HepG2 (cell line): Measurements from ENCODE around the gene BUB1. TPM values are rescaled to one million over a fixed set of nuclear protein-coding genes. Genes with fewer than 3 reads are reported as not detected.

ENCODE experiments used
- ATAC-seq: fragments of 200-7000 bp; cut with Tn5 transposase; 3 replicates; pipeline ENCODE4 v1.9.1; 2020; ENCODE audit warnings: mild to moderate bottlenecking, moderate library complexity
- BruUV-seq: library from RNA; stranded (reverse); fragments of 400-500 nt; replicated peaks from 2 replicates; lab custom pipeline; 2021; lab: Mats Ljungman, UMichigan
- CTCF ChIA-PET: fragments of 300-600 bp; formaldehyde crosslinking; extraction: SDS; loops from one replicate; lab custom pipeline; 2021; ENCODE audit warnings: low total read pairs, inconsistent platforms, low intra/inter-chr PET ratio; lab: Yijun Ruan, JAX
- POLR2A ChIA-PET: fragments of 350-600 bp; sonication (Branson Sonifier 250); formaldehyde crosslinking; loops from one replicate; lab custom pipeline; 2020; ENCODE audit warnings: antibody characterized with exemption, inconsistent platforms; lab: Yijun Ruan, JAX
- DNase-seq: peaks from one replicate; pipeline ENCODE4 v3.0.0-alpha.2; 2015; ENCODE audit warnings: low spot score
- FAIRE-seq: peaks from 3 replicates; lab custom pipeline; 2011; peaks lifted over from hg19 to GRCh38; lab: Jason Lieb, UNC
- H2AFZ ChIP-seq: one replicate; pipeline ENCODE4 v1.6.1; 2011; ENCODE audit warnings: low read length, inconsistent platforms
- H3K27ac ChIP-seq: fragments of 300-600 bp; 3 replicates; pipeline ENCODE4 v1.8.0; 2011; ENCODE audit warnings: mixed run types, mild to moderate bottlenecking, mixed read lengths, low read length, inconsistent platforms; ENCODE audit not compliant: insufficient read depth; ENCODE audit errors: extremely low read length
- H3K27me3 ChIP-seq, 2 experiments: fragments of 200-600 bp in 1 of 2; 2 replicates in 1 of 2; 3 replicates in 1 of 2; pipeline versions ENCODE4 v1.6.0 to v1.8.0; 2011; ENCODE audit warnings: low read length in 2 of 2, mild to moderate bottlenecking in 2 of 2, moderate library complexity in 2 of 2, inconsistent platforms in 1 of 2; ENCODE audit not compliant: insufficient read depth in 2 of 2, control insufficient read depth in 1 of 2
- H3K36me3 ChIP-seq, 2 experiments: fragments of 200-600 bp in 1 of 2; replicated peaks in 1 of 2; 2 replicates in 1 of 2; 3 replicates in 1 of 2; pipeline versions ENCODE4 v1.5.1 to v1.8.0; 2011; ENCODE audit warnings: low read length in 2 of 2, inconsistent platforms in 1 of 2; ENCODE audit not compliant: insufficient read depth in 2 of 2, control insufficient read depth in 1 of 2
- H3K4me1 ChIP-seq: 2 replicates; pipeline ENCODE4 v1.5.1; 2012; ENCODE audit warnings: low read length, inconsistent platforms; ENCODE audit not compliant: insufficient read depth
- H3K4me2 ChIP-seq: 2 replicates; pipeline ENCODE4 v1.6.0; 2011; ENCODE audit warnings: low read depth, low read length, inconsistent platforms
- H3K4me3 ChIP-seq, 3 experiments: fragments of 200-600 bp in 1 of 3; sonication (generic), shearing (Covaris generic) in 1 of 3; replicated peaks in 1 of 3; 2 replicates each; pipeline ENCODE4 v1.5.1; 2011 to 2016; ENCODE audit warnings: low read length in 3 of 3, inconsistent platforms in 2 of 3, low read depth in 2 of 3, mild to moderate bottlenecking in 2 of 3, control low read depth in 1 of 3, mixed read lengths in 1 of 3; ENCODE audit not compliant: insufficient read depth in 1 of 3
- H3K79me2 ChIP-seq: one replicate; pipeline ENCODE4 v1.6.1; 2011; ENCODE audit warnings: low read length, inconsistent platforms; ENCODE audit not compliant: insufficient read depth
- H3K9ac ChIP-seq: 2 replicates; pipeline ENCODE4 v1.6.0; 2011; ENCODE audit warnings: mild to moderate bottlenecking, low read depth, low read length, inconsistent platforms; ENCODE audit not compliant: insufficient read depth
- H3K9me3 ChIP-seq: 2 replicates; pipeline ENCODE4 v1.5.1; 2012; ENCODE audit warnings: mild to moderate bottlenecking, low read length
- H4K20me1 ChIP-seq: 2 replicates; pipeline ENCODE4 v1.6.0; 2011; ENCODE audit warnings: inconsistent platforms, mild to moderate bottlenecking, low read length, moderate library complexity; ENCODE audit not compliant: insufficient read depth
- CEBPB ChIP-seq: IDR thresholded peaks from 2 replicates; pipeline ENCODE4 v1.6.1; 2011; ENCODE audit warnings: low read depth, low read length, improper control_type of control experiment, borderline replicate concordance
- EP300 ChIP-seq, 3 experiments: sonication (generic) in 1 of 3; formaldehyde crosslinking in 1 of 3; IDR thresholded peaks; 2 replicates each; pipeline versions ENCODE4 v1.5.1 to v1.6.1; 2011 to 2020; ENCODE audit warnings: low read depth in 2 of 3, low read length in 2 of 3, borderline replicate concordance in 1 of 3, improper control_type of control experiment in 1 of 3, mild to moderate bottlenecking in 1 of 3, missing genetic modification reagents in 1 of 3, moderate library complexity in 1 of 3
- FOXK2 ChIP-seq: fragments of 450-650 bp; IDR thresholded peaks from 2 replicates; pipeline ENCODE4 v1.6.1; 2016
- JUNB ChIP-seq: sonication (generic); formaldehyde crosslinking; IDR thresholded peaks from 2 replicates; pipeline ENCODE4 v1.8.0; 2022; ENCODE audit warnings: missing genetic modification reagents, mild to moderate bottlenecking, borderline replicate concordance
- MAFK ChIP-seq, 2 experiments: IDR thresholded peaks in 1 of 2; conservative IDR thresholded peaks in 1 of 2; 2 replicates each; pipeline ENCODE4 v1.6.1; 2011; ENCODE audit warnings: improper control_type of control experiment in 2 of 2, low read length in 2 of 2
- NR2F6 ChIP-seq, 2 experiments: IDR thresholded peaks; 2 replicates each; pipeline ENCODE4 v1.6.1; 2016; ENCODE audit warnings: antibody characterized with exemption in 1 of 2, mild to moderate bottlenecking in 1 of 2
- RXRA ChIP-seq: sonication (generic); formaldehyde crosslinking; IDR thresholded peaks from 2 replicates; pipeline ENCODE4 v1.5.1; 2020; ENCODE audit warnings: missing genetic modification reagents
- SOX13 ChIP-seq, 3 experiments: fragments of 450-650 bp in 1 of 3; sonication (generic) in 1 of 3; formaldehyde crosslinking in 1 of 3; IDR thresholded peaks in 2 of 3; conservative IDR thresholded peaks in 1 of 3; 2 replicates each; pipeline versions ENCODE4 v1.5.0 to v1.6.1; 2016 to 2020; ENCODE audit warnings: antibody characterized with exemption in 1 of 3, mild to moderate bottlenecking in 1 of 3, missing compliant biosample characterization in 1 of 3, missing genetic modification reagents in 1 of 3, moderate library complexity in 1 of 3
- SOX5 ChIP-seq: IDR thresholded peaks from 2 replicates; pipeline ENCODE4 v1.6.1; 2016; ENCODE audit warnings: borderline replicate concordance
- TCF7 ChIP-seq: sonication (generic); IDR thresholded peaks from 2 replicates; pipeline ENCODE4 v1.6.1; 2016; ENCODE audit warnings: antibody characterized with exemption, low read depth
- TEAD3 ChIP-seq: optimal IDR thresholded peaks from 2 replicates; pipeline ENCODE3; 2016; ENCODE audit warnings: borderline replicate concordance
- ZFP90 ChIP-seq: sonication (generic); formaldehyde crosslinking; IDR thresholded peaks from 2 replicates; pipeline ENCODE4 v1.8.0; 2022; ENCODE audit warnings: missing genetic modification reagents, mild to moderate bottlenecking, inconsistent platforms, borderline replicate concordance
- ZNF263 ChIP-seq: sonication (generic); formaldehyde crosslinking; IDR thresholded peaks from 2 replicates; pipeline ENCODE4 v1.4.0; 2020; ENCODE audit warnings: missing genetic modification reagents
- ZNF33B ChIP-seq: sonication (generic); formaldehyde crosslinking; IDR thresholded peaks from 2 replicates; pipeline ENCODE4 v1.5.1; 2020; ENCODE audit warnings: mild to moderate bottlenecking, missing genetic modification reagents
- ZNF460 ChIP-seq: sonication (generic); formaldehyde crosslinking; IDR thresholded peaks from 2 replicates; pipeline ENCODE4 v1.5.1; 2020; ENCODE audit warnings: missing genetic modification reagents, mild to moderate bottlenecking, borderline replicate concordance
- WGBS: methylation state at CpG from one replicate; pipeline ENCODE4 v1.1.6; 2017; ENCODE audit warnings: low lambda C conversion rate; 5-methylcytosine and 5-hydroxymethylcytosine counted together
- in situ Hi-C: cut with HindIII; loops from 2 replicates; pipeline ENCODE4 v1.10.0; 2017; ENCODE audit warnings: low pct_unique_long_range_greater_than_20kb; ENCODE audit not compliant: extremely low pct_ligation_motif_present
- intact Hi-C: fragments of 100-400 bp; cut with micrococcal nuclease; formaldehyde crosslinking; loops from one replicate; pipeline ENCODE4 v1.10.0; 2022; ENCODE audit not compliant: unreplicated experiment
- polyA plus RNA-seq, 8 experiments: library from polyadenylated mRNA; depleted of rRNA in 3 of 8; stranded (reverse) in 7 of 8; unstranded in 1 of 8; fragments of >200 nt; fragmentation: Illumina TruSeq in 4 of 8; extraction: Trizol in 4 of 8; gene quantifications; 2 replicates each; pipeline versions ENCODE4 v1.2.1 to v1.2.3, GENCODE V29; 2011 to 2016; ENCODE audit warnings: low read depth in 4 of 8, missing spikeins in 1 of 8, mixed read lengths in 1 of 8; ENCODE audit not compliant: insufficient read depth in 1 of 8
- total RNA-seq, 5 experiments: library from RNA; depleted of rRNA; stranded (reverse); fragments of >200 nt; fragmentation: Illumina TruSeq; extraction: Trizol; gene quantifications; 2 replicates each; pipeline ENCODE4 v1.2.3, GENCODE V29; 2016; ENCODE audit warnings: low read depth in 1 of 5

Gene BUB1
- total and polyA plus RNA-seq, 2 of the 13 experiments (the other 11 are each of a cell fraction or from before 2014, with no cell fraction given) = 27.8 to 52.6 TPM

DNA sequence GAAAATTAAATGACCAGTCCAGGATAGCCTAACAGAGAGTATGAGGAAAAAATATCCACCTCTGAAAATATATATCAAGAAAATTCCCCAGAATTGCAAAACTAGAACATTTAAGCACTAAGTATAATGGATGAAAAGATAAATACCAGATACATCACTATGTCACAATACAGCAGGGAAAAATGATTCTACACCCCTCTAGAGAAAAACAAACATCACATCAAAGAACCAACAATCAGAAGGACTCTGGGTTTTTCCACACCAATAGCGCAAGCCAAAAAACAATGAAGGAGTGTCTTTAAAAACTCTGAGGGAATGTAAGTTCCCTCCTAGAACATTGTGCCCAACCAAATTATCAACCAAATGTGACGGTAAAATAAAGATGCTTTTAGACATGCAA lies 13.7 kb downstream of the BUB1 start:
- peaks cover 23 to 90% of the 10 kb centered on the region in 2 experiments for H3K36me3 ChIP-seq
- WGBS = 86% methylated on average over 2 of the region's 2 CpGs

DNA sequence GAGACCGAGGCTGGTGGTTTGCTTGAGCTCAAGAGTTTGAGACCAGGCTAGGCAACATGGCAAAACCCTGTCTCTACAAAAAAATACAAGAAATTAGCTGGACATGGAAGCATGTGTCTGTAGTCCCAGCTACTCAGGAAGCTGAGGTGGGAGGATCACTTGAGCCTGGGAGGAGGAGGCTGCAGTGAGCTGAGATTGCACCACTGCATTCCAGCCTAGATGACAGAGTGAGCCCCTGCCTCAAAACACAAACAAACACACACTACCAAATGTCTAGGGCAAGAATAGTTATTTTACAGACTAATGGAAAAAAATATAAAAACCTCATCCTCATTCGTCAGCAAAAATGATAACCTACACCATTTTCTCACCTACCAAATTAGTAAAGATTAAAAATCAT lies 15.3 kb downstream of the BUB1 start:
- H4K20me1 ChIP-seq = no peaks in the 10 kb centered on the region
- peaks cover 22 to 90% of the 10 kb centered on the region in 2 experiments for H3K36me3 ChIP-seq
- no peak for TF ChIP-seq JUNB (CRISPR knock-in tag)
- TF ChIP-seq ZNF263 = peak; percentile 79
- 0 out of 4 replicates have a peak, but pooled peaks of 1 of the 2 experiments have one; percentile 38 for TF ChIP-seq MAFK (conservative IDR thresholded peaks at IDR 0.05 in 1 of 2, IDR thresholded peaks at IDR 0.05 in 1 of 2; ENCODE audit: low read length in 2 of 2)
- TF ChIP-seq NR2F6 (IDR thresholded peaks at IDR 0.05) = no peak
- no peak for TF ChIP-seq NR2F6 (CRISPR knock-in tag; IDR thresholded peaks at IDR 0.05)
- no peak for TF ChIP-seq ZNF33B (CRISPR knock-in tag)
- no peak for TF ChIP-seq RXRA (CRISPR knock-in tag)
- TF ChIP-seq TEAD3 = peak; percentile 28
- TF ChIP-seq FOXK2 = no peak
- H3K4me3 ChIP-seq = no peak overlapping the region
- H3K4me1 ChIP-seq = peaks cover 15% of the 10 kb centered on the region
- H3K27ac ChIP-seq = no peak overlapping the region
- no TSS peak for BruUV-seq
- no peak overlapping the region for H2AFZ ChIP-seq
- peaks cover 5% of the 10 kb centered on the region for H3K79me2 ChIP-seq
- in situ Hi-C loops (no loop called here), intact Hi-C loops (no loop called here)
- ChIA-PET POLR2A (no interaction called here), CTCF (no interaction called here)
- no peaks in the 10 kb centered on the region for H3K27me3 ChIP-seq
- FAIRE-seq = no peak
- ATAC-seq = no peak
- no peak overlapping the region for H3K9ac ChIP-seq
- no peaks in the 10 kb centered on the region for H3K9me3 ChIP-seq
- WGBS = 97% methylated on average over 2 of the region's 2 CpGs
- no peak overlapping the region for H3K4me2 ChIP-seq
- no peak for DNase-seq

More for the DNA sequence above, 13.7 kb downstream of the BUB1 start:
- Histone ChIP-seq H4K20me1 (no peaks in the 10 kb centered on the region), H3K9ac (no peak overlapping the region), H3K9me3 (no peaks in the 10 kb centered on the region), H3K79me2 (peaks cover 5% of the 10 kb centered on the region), H2AFZ (no peak overlapping the region), H3K4me2 (no peak overlapping the region), H3K27me3 (no peaks in the 10 kb centered on the region), H3K4me3 (no peak overlapping the region), H3K27ac (no peak overlapping the region), H3K4me1 (peaks cover 15% of the 10 kb centered on the region)
- peak; percentile 43 for DNase-seq
- no peak for ATAC-seq
- ChIA-PET CTCF (no interaction called here), POLR2A (no interaction called here)
- in situ Hi-C loops = no loop called here
- no TSS peak for BruUV-seq
- intact Hi-C loops = no loop called here
- peak; percentile 22; the same call in 1 of the 2 replicates for TF ChIP-seq CEBPB
- no peak for TF ChIP-seq SOX13 (IDR thresholded peaks at IDR 0.05)
- peak in 1 of 2 experiments; percentile 85; a peak in 2 of 4 replicates for TF ChIP-seq SOX13 (CRISPR knock-in tag; conservative IDR thresholded peaks at IDR 0.05 in 1 of 2, IDR thresholded peaks at IDR 0.05 in 1 of 2)
- TF ChIP-seq TCF7 = 0 out of 2 replicates have a peak, but pooled peaks have one; percentile 35
- no peak for TF ChIP-seq ZFP90 (CRISPR knock-in tag)
- TF ChIP-seq SOX5 (CRISPR knock-in tag) = peak; percentile 48; the same call in 1 of the 2 replicates
- TF ChIP-seq ZNF460 = no peak
- peak in 1 of 2 experiments; percentile 21; a peak in 1 of 4 replicates for TF ChIP-seq EP300 (IDR thresholded peaks at IDR 0.05; ENCODE audit: low read depth in 2 of 2, low read length in 2 of 2)
- no peak for TF ChIP-seq EP300 (CRISPR knock-in tag; IDR thresholded peaks at IDR 0.05; ENCODE audit: borderline replicate concordance)
- no peak for FAIRE-seq
